Stimulated activated CD8-positive, alpha-beta memory T cell treated with anti-CD3 and anti-CD28 coated beads, Interleukin-15, amount 100 ng/mL, for 4 hours (primary cell): Measurements from ENCODE around the gene RGPD4.

ENCODE experiments used
- DNase-seq, 2 donors: peaks; one replicate each; pipeline ENCODE4 v3.0.0-alpha.2; 2020; ENCODE audit warnings: low read depth in 2 of 2

RGPD4 gene

GRCh38 chr2:107927034-107927534, 100.4 kb downstream of the RGPD4 start:
- DNase-seq, result no peak

DNA sequence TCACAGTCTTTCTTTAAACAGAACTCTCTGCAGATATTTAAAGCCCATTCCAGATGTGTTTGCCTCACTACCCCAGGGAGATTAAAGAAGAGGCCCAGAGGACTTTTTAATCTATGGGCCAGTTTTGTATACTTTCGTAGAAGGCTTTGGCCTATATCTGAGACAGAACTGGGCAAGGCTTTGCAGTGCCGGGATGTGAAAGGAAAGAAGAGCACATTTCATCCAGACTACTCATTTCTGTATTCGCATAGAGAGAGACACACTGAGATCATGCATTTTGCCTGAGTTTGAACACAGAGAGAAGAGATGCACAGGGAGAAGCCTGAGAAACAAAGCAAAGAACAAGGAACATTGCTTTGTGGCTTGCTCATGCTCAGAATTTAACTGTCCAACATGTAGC, 104.7 kb downstream of the RGPD4 start:
- DNase-seq, result no peak

DNA sequence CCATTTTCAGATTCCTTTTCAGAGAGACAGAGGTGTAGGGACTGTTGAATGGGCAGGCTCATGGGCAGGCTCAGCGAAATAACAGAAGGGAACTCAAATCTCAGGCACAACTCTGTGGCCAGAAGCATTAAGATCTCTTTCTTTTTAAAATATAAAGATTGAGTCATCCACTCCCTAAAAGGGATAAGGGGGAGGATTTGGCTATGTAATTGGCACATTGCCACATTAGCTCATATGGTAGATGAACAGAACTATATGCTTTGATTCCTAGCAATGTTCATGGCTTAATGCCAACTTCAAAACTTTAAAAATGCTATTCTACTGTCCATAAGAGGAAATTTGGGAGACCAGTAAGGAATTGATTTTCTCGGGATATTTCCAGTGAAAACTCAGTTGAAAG, 105.8 kb downstream of the RGPD4 start:
- no peak for DNase-seq

GRCh38 chr2:107932979-107933378, 106.3 kb downstream of the RGPD4 start:
- no peak for DNase-seq

- DNase-seq, result no peak
These were observed 110.0 kb downstream of the RGPD4 start for GRCh38 chr2:107936433-107937359.
